Activated naive CD4-positive, alpha-beta T cell treated with anti-CD3 and anti-CD28 coated beads for 36 hours (primary cell): ENCODE results near the gene MAML2. TPM values are rescaled to one million over a fixed set of nuclear protein-coding genes. Genes with fewer than 3 reads are reported as not detected.

Source experiments
- CTCF ChIA-PET: fragments of 350-600 bp; sonication (Branson Sonifier 250); formaldehyde crosslinking; loops from one replicate; lab custom pipeline; 2021; ENCODE audit warnings: antibody characterized with exemption; lab: Charles Lee
- DNase-seq: peaks from one replicate; pipeline ENCODE4 v3.0.0-alpha.2; 2020
- H3K27ac Mint-ChIP-seq: one replicate; pipeline ENCODE4 v1.8.0; 2021; ENCODE audit warnings: mild to moderate bottlenecking, mixed read lengths
- H3K27me3 Mint-ChIP-seq: one replicate; pipeline ENCODE4 v1.8.0; 2021; ENCODE audit warnings: low read depth, mixed read lengths
- H3K36me3 Mint-ChIP-seq: one replicate; pipeline ENCODE4 v1.8.0; 2021; ENCODE audit warnings: low read depth, mixed read lengths
- H3K4me1 Mint-ChIP-seq: one replicate; pipeline ENCODE4 v1.8.0; 2021; ENCODE audit warnings: low read depth, mixed read lengths
- H3K4me3 Mint-ChIP-seq: one replicate; pipeline ENCODE4 v1.8.0; 2021; ENCODE audit warnings: mild to moderate bottlenecking, moderate library complexity, mixed read lengths
- H3K9me3 Mint-ChIP-seq: one replicate; pipeline ENCODE4 v1.8.0; 2021; ENCODE audit warnings: mixed read lengths
- intact Hi-C: fragments of 100-400 bp; cut with micrococcal nuclease; formaldehyde crosslinking; loops from one replicate; pipeline ENCODE4 v1.15.1; 2023
- total RNA-seq, 2 experiments: library from RNA; stranded (reverse); gene quantifications; one replicate each; pipeline ENCODE4 v1.2.3, GENCODE V29; 2021

MAML2 gene
- total RNA-seq, 2 experiments from 2014 or later, result 26.6 to 28.1 TPM

GRCh38 chr11:96079691-96080090, 263.3 kb downstream of the MAML2 start:
- H3K27ac Mint-ChIP-seq, result peak overlapping the region; percentile 78
- CTCF ChIA-PET, result interaction anchor here (2.0 kb wide), 1 partner anchor 264 kb away, joined by 6 read pairs; the partner anchor contains the start of gene MAML2
- no peaks in the 10 kb centered on the region for H3K27me3 Mint-ChIP-seq
- H3K4me3 Mint-ChIP-seq, result no peak overlapping the region
- intact Hi-C loops, result no loop called here
- peaks cover 5% of the 10 kb centered on the region for H3K36me3 Mint-ChIP-seq
- no peaks in the 10 kb centered on the region for H3K9me3 Mint-ChIP-seq
- peaks cover 59% of the 10 kb centered on the region for H3K4me1 Mint-ChIP-seq
- peak; percentile 44 for DNase-seq

- intact Hi-C loops, result loop anchor here (1.0 to 2.0 kb wide), 7 partner anchors 8 to 160 kb away; no protein-coding TSS in a partner anchor
Observed at GRCh38 chr11:96075532-96075959, 267.4 kb downstream of the MAML2 start.

GRCh38 chr11:96074551-96075310, 268.3 kb downstream of the MAML2 start:
- Mint-ChIP-seq H3K4me1 (peaks cover 78% of the 10 kb centered on the region), H3K27me3 (no peaks in the 10 kb centered on the region), H3K4me3 (peak overlapping the region; percentile 2), H3K27ac (peak overlapping the region; percentile 93), H3K36me3 (peaks cover 25% of the 10 kb centered on the region), H3K9me3 (no peaks in the 10 kb centered on the region)
- no peak for DNase-seq
- intact Hi-C loops, result loop anchor here (1.0 to 2.0 kb wide), 7 partner anchors 7 to 161 kb away; no protein-coding TSS in a partner anchor
- CTCF ChIA-PET, result interaction anchor here (0.9 to 2.2 kb wide), 9 partner anchors 9 to 1005 kb away, joined by 3 to 9 read pairs (median 5); no protein-coding TSS in a partner anchor

More at GRCh38 chr11:96075532-96075959, 267.4 kb downstream of the MAML2 start:
- H3K4me1 Mint-ChIP-seq, result peaks cover 85% of the 10 kb centered on the region
- no peaks in the 10 kb centered on the region for H3K27me3 Mint-ChIP-seq
- peak overlapping the region; percentile 93 for H3K27ac Mint-ChIP-seq
- peaks cover 25% of the 10 kb centered on the region for H3K36me3 Mint-ChIP-seq
- H3K9me3 Mint-ChIP-seq, result no peaks in the 10 kb centered on the region
- H3K4me3 Mint-ChIP-seq, result peak overlapping the region; percentile 2
- CTCF ChIA-PET, result interaction anchor here (0.7 to 2.2 kb wide), 11 partner anchors 10 to 1005 kb away, joined by 3 to 9 read pairs (median 5); no protein-coding TSS in a partner anchor
- DNase-seq, result peak; percentile 63

GRCh38 chr11:96073536-96073935, 269.5 kb downstream of the MAML2 start:
- intact Hi-C loops, result no loop called here
- Mint-ChIP-seq H3K27me3 (no peaks in the 10 kb centered on the region), H3K9me3 (no peaks in the 10 kb centered on the region), H3K4me1 (peaks cover 73% of the 10 kb centered on the region), H3K36me3 (peaks cover 25% of the 10 kb centered on the region), H3K4me3 (no peak overlapping the region), H3K27ac (peak overlapping the region; percentile 93)
- CTCF ChIA-PET, result no interaction called here
- no peak for DNase-seq

- DNase-seq, result no peak
- Mint-ChIP-seq H3K27ac (peak overlapping the region; percentile 16), H3K9me3 (no peaks in the 10 kb centered on the region), H3K27me3 (no peaks in the 10 kb centered on the region), H3K4me1 (peaks cover 73% of the 10 kb centered on the region), H3K4me3 (no peak overlapping the region), H3K36me3 (peaks cover 26% of the 10 kb centered on the region)
- intact Hi-C loops, result no loop called here
- CTCF ChIA-PET, result interaction anchor here (0.6 to 1.4 kb wide), 2 partner anchors 10 to 156 kb away, joined by 3 read pairs; no protein-coding TSS in a partner anchor
Observed at GRCh38 chr11:96072592-96072991, 270.4 kb downstream of the MAML2 start.

GRCh38 chr11:96070453-96070852, 272.5 kb downstream of the MAML2 start:
- H3K4me1 Mint-ChIP-seq, result peaks cover 74% of the 10 kb centered on the region
- H3K27me3 Mint-ChIP-seq, result no peaks in the 10 kb centered on the region
- H3K27ac Mint-ChIP-seq, result no peak overlapping the region
- no peaks in the 10 kb centered on the region for H3K9me3 Mint-ChIP-seq
- H3K4me3 Mint-ChIP-seq, result no peak overlapping the region
- intact Hi-C loops, result no loop called here
- DNase-seq, result no peak
- peaks cover 25% of the 10 kb centered on the region for H3K36me3 Mint-ChIP-seq
- CTCF ChIA-PET, result interaction anchor here (1.2 to 1.6 kb wide), 3 partner anchors 12 to 273 kb away, joined by 4 to 5 read pairs (median 4); partner anchors contain the start of gene MAML2

- Mint-ChIP-seq H3K4me1 (peaks cover 74% of the 10 kb centered on the region), H3K27me3 (no peaks in the 10 kb centered on the region), H3K9me3 (no peaks in the 10 kb centered on the region), H3K4me3 (no peak overlapping the region), H3K27ac (peak overlapping the region; percentile 94), H3K36me3 (peaks cover 7% of the 10 kb centered on the region)
- intact Hi-C loops, result loop anchor here (1.0 to 10.0 kb wide), 2 partner anchors 8 to 982 kb away; partner anchors contain the start of gene ENDOD1
- CTCF ChIA-PET, result interaction anchor here (0.6 to 2.0 kb wide), 2 partner anchors 16 to 82 kb away, joined by 4 to 6 read pairs; no protein-coding TSS in a partner anchor
- DNase-seq, result no peak
Observed at GRCh38 chr11:96067160-96067559, 275.8 kb downstream of the MAML2 start.

GRCh38 chr11:96065379-96065778, 277.6 kb downstream of the MAML2 start:
- H3K36me3 Mint-ChIP-seq, result peaks cover 11% of the 10 kb centered on the region
- no peak for DNase-seq
- peak overlapping the region; percentile 75 for H3K27ac Mint-ChIP-seq
- H3K9me3 Mint-ChIP-seq, result no peaks in the 10 kb centered on the region
- no peak overlapping the region for H3K4me3 Mint-ChIP-seq
- CTCF ChIA-PET, result interaction anchor here (1.0 to 2.1 kb wide), 5 partner anchors 10 to 278 kb away, joined by 3 to 11 read pairs (median 4); partner anchors contain the start of gene MAML2
- no peaks in the 10 kb centered on the region for H3K27me3 Mint-ChIP-seq
- intact Hi-C loops, result loop anchor here (10.0 kb wide), 1 partner anchor 981 kb away; the partner anchor contains the start of gene ENDOD1
- H3K4me1 Mint-ChIP-seq, result peaks cover 76% of the 10 kb centered on the region

- no peaks in the 10 kb centered on the region for H3K27me3 Mint-ChIP-seq
- no peak for DNase-seq
- intact Hi-C loops, result loop anchor here (2.0 to 10.0 kb wide), 6 partner anchors 49 to 979 kb away; partner anchors contain the start of genes ENDOD1 and JRKL
- H3K4me3 Mint-ChIP-seq, result no peak overlapping the region
- peak overlapping the region; percentile 88 for H3K27ac Mint-ChIP-seq
- H3K9me3 Mint-ChIP-seq, result no peaks in the 10 kb centered on the region
- H3K36me3 Mint-ChIP-seq, result peaks cover 19% of the 10 kb centered on the region
- peaks cover 83% of the 10 kb centered on the region for H3K4me1 Mint-ChIP-seq
- CTCF ChIA-PET, result interaction anchor here (0.8 to 1.6 kb wide), 4 partner anchors 9 to 279 kb away, joined by 3 to 6 read pairs (median 4); partner anchors contain the start of gene MAML2
Observed at GRCh38 chr11:96063886-96064285, 279.1 kb downstream of the MAML2 start.

GRCh38 chr11:96063053-96063452, 279.9 kb downstream of the MAML2 start:
- Mint-ChIP-seq H3K27me3 (no peaks in the 10 kb centered on the region), H3K4me3 (peak overlapping the region; percentile 38), H3K9me3 (no peaks in the 10 kb centered on the region), H3K4me1 (peaks cover 79% of the 10 kb centered on the region), H3K36me3 (peaks cover 18% of the 10 kb centered on the region), H3K27ac (peak overlapping the region; percentile 94)
- intact Hi-C loops, result loop anchor here (2.0 to 10.0 kb wide), 6 partner anchors 50 to 978 kb away; partner anchors contain the start of genes ENDOD1 and JRKL
- peak; percentile 52 for DNase-seq
- CTCF ChIA-PET, result interaction anchor here (0.8 to 1.6 kb wide), 5 partner anchors 8 to 176 kb away, joined by 3 to 6 read pairs (median 3); no protein-coding TSS in a partner anchor

- no peaks in the 10 kb centered on the region for H3K27me3 Mint-ChIP-seq
- DNase-seq, result peak; percentile 76
- peaks cover 78% of the 10 kb centered on the region for H3K4me1 Mint-ChIP-seq
- peak overlapping the region; percentile 94 for H3K27ac Mint-ChIP-seq
- intact Hi-C loops, result loop anchor here (1.0 to 10.0 kb wide), 15 partner anchors 13 to 977 kb away; partner anchors contain the start of genes ENDOD1, JRKL and MAML2
- peaks cover 22% of the 10 kb centered on the region for H3K36me3 Mint-ChIP-seq
- no peaks in the 10 kb centered on the region for H3K9me3 Mint-ChIP-seq
- CTCF ChIA-PET, result interaction anchor here (0.7 to 2.6 kb wide), 9 partner anchors 10 to 283 kb away, joined by 3 to 11 read pairs (median 3); partner anchors contain the start of gene MAML2
- H3K4me3 Mint-ChIP-seq, result peak overlapping the region; percentile 13
Observed at GRCh38 chr11:96062134-96062533, 280.9 kb downstream of the MAML2 start.
